Smooth muscle cell of the brain vasculature (primary cell): ENCODE measurements around the gene FBP1.
A peak's percentile ranks its signal among the peaks of the same experiment; 100 is the strongest.
"Not testable (repeated sequence)": the region's sequence is repeated elsewhere in the genome, so short reads cannot be mapped to it uniquely, and the experiment has no call there.

Source experiments
- DNase-seq: peaks from one replicate; pipeline ENCODE4 v3.0.0-alpha.2; 2012; ENCODE audit warnings: low read depth, low spot score

The FBP1 gene

DNA sequence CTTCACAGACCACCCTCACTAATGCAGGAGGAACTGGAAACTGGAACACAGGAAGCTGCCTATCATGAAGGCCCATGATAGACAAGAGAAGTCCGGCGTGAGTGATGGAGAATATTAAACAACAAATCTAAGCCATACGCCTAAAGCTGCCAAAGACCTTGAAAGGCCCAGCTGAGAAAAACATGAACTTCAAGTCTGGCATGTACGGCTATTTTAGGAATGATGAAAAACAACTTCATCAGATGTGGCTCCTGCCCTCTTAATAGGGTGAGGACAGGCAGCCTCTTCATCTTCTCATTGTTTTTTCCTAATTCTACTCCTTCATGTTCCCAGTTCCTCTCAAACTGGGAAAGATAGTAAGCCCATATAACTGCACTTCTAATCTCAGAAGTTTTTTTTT is 20.3 kb downstream of the FBP1 start:
- no peak for DNase-seq

GRCh38 chr9:94613003-94613402 is 26.3 kb downstream of the FBP1 start:
- no peak for DNase-seq

GRCh38 chr9:94612071-94612470 is 27.2 kb downstream of the FBP1 start:
- DNase-seq, result no peak

- no peak for DNase-seq
Observed at GRCh38 chr9:94611638-94612068, 27.7 kb downstream of the FBP1 start.

DNA sequence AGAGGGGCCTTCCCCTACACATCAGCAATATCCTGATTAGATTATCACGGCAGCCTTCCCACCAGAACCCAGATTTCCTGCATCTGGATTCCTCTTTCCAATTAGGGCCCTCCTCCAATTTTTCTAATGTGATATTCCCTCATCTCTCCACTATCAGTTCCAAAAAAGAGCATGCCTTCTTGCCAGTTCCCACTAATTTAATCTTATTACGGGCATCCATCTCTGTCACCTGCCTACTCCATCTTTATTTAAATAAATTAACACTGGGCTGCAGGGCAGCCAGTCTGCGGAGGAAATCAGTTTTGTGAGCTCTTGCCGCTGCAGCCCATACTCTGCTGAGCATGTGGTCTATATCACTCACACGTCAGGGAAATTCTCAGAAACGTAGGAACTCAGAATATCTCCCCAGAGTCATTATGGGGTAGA is 29.1 kb downstream of the FBP1 start:
- no peak for DNase-seq

DNA sequence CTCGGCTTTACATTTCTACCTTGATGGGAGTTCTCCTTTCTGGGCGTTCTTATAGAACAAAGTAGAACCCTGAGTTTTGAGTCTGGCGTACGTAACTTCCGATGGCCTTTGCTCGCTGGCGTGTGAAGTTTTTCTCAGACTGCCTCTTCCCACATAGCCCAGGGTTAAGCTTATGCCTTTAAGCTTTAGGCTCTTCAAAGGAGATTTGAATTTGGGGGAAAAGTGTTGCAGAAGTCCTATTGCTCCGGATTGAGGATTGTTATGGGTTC is 32.0 kb downstream of the FBP1 start:
- DNase-seq, result no peak

- no peak for DNase-seq
Observed at GRCh38 chr9:94606646-94607422, 32.5 kb downstream of the FBP1 start.

GRCh38 chr9:94603259-94604160 is 35.8 kb downstream of the FBP1 start:
- peak; percentile 4 for DNase-seq

DNA sequence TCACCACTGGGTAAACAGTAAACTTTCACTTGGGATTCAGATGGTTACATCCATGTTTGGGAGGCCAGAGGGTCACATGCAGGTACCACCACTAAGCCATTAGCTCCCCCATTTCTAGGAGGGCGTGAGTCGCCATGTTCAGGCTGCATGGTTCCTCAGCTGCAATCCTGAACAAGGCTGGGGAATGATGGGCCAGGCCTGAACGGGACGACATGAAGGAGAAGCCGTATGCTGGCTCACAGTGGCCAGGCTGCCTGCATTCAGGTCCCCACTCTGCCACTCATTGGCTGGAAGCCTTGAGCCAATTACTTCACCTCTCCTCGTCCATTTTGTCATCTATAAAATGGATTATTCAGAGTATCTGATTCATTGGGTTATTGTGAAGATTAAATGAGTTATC is 36.7 kb downstream of the FBP1 start:
- DNase-seq, result no peak

DNA sequence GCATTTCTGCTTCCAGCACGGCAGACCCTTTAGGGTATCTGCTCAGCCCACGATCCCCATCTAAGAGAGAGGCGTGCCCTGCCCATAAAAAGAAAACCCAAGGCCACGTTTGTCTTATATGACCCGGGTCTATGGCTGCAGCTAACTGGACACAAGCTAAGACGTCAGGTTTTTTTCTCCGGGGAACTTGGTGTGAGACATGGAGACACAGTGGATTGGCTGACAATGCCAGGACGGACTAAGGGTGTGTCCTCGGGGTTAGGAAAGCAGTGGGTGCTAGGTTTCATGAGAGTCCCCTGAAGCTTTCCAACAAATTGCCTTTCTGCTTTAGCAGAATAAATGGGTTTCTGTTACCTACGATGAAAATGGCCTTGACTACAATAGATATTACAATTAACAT is 38.6 kb downstream of the FBP1 start:
- no peak for DNase-seq

DNA sequence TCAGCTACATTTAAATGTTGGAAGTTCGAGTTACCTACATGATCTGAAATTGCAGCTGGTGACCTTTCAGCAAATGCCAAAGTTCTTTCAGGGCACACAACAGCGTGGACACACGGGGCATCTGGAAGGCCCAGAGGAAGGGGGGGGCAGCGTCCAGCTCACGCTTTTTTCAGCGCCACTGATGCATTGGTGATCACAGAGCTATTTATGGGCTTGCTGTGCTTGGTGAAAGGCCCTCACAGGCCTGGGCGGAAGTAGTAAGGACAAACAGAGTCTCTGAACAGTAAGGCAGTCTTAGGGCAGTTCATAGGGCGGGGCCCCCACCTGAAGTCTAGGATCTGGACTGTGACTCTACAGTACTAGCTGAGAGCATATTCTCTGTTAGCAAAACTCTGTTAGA is 39.1 kb downstream of the FBP1 start:
- DNase-seq, result no peak

DNA sequence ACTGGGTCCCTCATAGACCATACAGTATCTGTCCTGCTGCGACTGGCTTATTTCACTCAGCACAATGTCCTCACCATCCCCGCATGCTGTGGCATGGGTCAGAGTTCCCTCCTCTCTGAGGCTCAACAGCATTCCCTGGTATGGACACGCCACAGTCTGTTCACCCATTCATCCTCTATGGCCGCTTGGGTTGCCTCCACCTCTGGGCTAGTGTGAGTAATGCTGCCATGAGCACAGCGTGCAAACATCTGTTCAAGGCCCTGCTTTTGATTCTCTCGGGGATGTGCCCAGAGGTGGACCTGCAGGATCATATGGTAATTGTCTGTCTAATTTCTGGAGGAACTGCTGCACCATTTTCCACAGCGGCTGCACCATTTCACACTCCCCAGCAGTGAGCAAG is 40.2 kb downstream of the FBP1 start:
- DNase-seq, result no peak

GRCh38 chr9:94593459-94594345 is 45.6 kb downstream of the FBP1 start, which contains the start of gene FBP2:
Gene FBP2, minus strand, starts transcription at chr9:94593824. Its CDS starts 98 bp downstream, at chr9:94593726.
- DNase-seq, result no peak

DNA sequence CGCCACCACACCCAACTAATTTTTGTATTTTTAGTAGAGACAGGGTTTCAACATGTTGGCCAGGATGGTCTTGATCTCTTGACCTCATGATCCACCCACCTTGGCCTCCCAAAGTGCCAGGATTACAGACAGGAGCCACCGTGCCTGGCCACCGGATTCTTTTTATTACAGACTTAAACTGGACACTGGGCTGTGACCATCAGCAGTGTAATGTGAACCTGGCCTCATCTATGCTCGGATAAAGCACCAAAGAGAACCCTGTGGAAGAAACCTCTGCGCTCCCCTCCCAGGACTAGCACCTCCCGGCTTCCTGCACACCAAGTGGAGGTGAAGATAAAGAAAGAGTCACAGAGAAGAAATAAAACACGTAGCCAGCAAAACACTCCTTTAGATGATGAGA is 46.6 kb downstream of the FBP1 start:
- not testable (repeated sequence) for DNase-seq

DNA sequence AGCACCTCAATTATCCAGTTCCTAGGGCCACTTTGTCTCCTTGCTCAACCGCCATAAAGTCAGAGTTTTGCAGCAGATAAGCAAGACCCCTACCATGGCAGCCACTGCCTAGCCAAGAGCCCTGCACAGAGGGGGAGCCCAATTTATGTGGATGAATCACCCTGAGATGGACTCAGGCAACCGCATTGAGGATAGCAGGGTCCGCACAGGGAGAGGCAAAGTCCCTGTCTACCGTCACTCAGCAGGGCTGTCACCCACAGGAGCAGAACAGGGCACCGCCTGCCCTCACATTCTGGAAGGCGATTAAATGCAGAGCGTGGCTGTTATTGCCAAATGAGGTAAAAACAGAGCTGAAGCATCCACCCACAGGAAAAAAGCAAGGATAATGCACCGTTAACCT is 47.4 kb downstream of the FBP1 start:
- DNase-seq, result no peak

DNA sequence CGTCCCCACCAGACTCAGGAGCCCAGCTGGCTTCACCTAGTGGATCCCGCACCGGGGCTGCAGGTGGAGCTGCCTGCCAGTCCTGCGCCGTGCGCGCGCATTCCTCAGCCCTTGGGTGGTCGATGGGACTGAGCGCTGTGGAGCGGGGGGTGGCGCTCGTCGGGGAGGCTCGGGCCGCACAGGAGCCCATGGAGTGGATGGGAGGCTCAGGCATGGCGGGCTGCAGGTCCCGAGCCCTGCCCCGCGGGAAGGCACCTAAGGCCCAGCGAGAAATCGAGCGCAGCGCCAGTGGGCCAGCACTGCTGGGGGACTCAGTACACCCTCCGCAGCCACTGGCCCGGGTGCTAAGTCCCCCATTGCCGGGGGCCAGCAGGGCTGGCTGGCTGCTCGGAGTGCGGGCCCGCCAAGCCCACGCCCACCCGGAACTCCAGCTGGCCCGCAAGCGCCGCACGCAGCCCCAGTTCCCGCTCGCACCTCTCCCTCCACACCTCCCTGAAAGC is 48.2 kb downstream of the FBP1 start:
- DNase-seq, result not testable (repeated sequence)

DNA sequence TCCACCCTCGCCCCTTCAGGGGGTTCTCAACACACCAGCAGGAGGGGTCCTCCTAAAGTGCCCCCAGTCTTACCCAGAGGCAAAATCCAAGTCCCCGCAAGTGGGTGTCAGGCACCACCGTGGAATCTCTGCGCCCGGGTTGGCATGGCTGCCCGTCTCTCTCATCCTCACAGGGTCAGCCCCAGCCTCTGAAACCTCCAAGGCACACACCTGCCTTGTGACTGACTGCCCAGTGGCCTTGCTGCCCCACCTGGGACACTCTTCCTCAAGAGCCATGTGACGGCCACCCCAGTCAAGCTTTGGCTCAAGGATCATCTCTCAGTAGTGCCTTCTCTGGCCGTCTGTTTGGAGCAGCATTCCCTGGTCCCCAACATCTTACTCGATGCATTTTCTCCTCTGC is 50.6 kb downstream of the FBP1 start:
- DNase-seq, result no peak

DNA sequence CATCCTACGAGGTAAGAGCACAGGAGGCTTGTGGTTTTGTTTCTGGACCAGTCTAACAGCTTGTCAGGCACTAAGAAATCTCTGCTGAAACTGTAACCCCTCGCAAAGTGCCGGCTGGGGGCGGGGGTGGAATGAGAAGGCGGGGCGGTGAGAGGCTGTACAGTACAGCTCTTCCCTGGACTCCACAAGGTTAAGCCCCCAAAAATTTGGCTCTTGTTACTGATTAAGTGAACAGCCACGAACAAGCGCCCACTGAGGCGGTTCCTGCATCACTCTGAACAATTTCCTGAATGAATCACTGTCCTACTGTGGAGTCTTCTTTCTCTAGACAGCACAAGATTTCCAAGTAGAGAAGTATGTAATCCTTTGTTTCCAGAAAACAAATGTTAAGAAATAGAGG is 52.5 kb downstream of the FBP1 start:
- no peak for DNase-seq

GRCh38 chr9:94586316-94586715 is 53.0 kb downstream of the FBP1 start:
- no peak for DNase-seq

- no peak for DNase-seq
Observed at GRCh38 chr9:94584555-94584954, 54.8 kb downstream of the FBP1 start.

GRCh38 chr9:94581728-94582127 is 57.6 kb downstream of the FBP1 start:
- no peak for DNase-seq

DNA sequence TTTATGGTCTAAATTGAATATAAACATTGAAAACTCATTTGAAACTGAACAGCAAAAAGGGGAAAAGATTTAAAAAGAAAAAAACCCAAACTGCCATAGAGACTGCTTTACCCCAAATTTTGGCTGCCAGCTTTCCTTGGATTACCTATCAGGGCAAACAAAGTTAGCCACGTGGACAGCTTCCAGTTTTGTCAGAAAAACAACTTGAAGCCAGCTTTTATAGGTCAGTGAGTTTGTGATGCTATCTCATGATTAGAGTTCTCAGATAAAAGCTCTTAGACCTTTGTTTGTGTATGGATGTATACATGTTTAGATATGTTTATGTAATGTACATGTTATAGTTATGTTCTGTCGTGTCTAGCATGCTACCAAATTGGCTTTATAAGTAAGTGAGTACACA is 61.7 kb downstream of the FBP1 start:
- no peak for DNase-seq
